Measurements from ENCODE around the gene USP28.
"Not testable (repeated sequence)": the region's sequence is repeated elsewhere in the genome, so short reads cannot be mapped to it uniquely, and the experiment has no call there.

The USP28 gene

DNA sequence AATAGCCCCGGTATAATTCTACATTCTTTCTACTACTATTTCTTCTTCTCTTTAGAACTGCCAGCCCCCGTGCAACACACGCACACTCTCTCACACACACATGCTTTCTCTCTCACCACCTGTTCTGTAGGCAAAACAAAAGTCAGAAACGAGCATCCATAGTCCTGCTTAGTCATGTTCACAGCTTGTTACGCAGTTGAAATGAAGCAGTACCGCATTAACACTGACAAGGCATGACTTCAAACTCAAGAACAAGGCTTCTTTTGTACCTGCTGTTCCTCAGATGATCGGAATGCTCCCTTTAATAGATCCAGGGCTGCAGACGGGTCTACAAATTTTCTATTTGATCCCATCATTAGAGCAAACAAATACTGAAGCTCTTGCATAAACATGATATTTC is 42.2 kb downstream of the USP28 start:
- no peak for DNase-seq

DNA sequence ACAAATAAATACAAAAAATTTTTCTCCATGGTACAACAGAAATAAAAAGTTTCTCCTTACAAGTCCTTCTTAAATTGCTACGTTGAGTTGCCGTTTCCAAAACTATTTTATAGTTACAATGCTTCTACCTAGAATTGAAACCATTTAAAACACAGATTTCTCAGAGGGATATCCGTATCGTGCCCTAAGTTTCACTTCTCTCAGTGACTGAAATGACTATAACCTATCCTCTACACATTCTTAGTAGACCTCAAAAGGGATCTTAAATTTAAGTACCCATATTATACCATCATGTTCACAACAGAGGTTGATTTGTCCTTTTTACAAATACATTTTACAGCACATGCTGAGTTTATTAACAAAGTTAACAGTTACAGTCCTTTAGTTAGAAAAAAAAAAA is 44.1 kb downstream of the USP28 start:
- no peak for DNase-seq

DNA sequence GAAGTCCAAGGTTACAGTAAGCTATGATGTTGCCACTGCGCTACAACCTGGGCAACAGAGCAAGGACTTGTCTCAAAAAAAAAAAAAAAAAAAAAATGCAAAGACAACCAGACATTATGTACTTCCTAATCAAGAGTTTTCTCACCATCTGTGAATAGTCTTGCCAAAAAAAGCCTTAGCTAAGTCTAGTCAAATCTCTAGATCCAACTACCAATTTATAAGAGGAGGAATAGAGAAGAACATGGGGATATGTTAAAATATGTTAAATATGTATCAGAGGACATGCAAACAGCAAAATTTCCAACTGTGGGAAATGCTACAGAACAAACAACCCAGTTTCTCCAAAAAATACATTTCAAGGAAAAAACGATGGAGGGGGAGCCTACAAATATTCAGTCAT is 45.6 kb downstream of the USP28 start:
- no peak for DNase-seq

DNA sequence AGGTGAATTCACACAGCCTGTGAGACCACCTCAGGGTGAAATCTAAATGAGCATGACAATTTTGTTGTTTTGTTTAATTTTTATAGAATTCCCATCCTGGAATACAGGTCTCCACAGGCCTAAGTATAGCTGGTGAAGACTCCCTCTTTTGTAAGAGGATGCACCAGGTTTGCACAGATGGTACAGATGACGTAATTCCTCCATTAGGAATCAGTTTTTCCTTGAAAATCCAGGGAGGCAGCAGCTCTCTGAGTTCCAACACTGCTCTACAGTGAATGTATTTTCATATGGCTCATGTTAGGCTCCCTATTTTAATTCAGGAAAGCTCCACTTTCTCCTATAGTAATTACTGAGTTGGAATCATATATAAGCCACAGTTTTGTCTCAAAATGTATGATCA is 47.2 kb downstream of the USP28 start:
- DNase-seq, result no peak

DNA sequence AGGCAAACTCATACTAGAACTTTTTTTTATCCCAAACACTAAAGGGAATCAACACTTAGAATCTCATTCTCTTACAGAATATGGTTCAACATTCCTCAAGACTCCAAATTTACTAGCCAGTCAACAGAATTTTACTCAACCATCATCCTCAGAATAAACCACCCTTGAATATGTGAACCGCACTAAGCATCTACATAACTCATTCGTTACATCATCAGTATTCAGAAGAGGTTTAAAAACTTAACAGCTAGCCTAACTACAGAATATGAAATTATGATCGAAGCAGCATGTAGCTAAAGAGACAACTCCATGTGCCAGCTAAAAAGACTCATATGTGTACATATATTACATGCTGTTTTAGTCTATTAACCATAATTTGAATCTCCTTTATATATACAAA is 47.9 kb downstream of the USP28 start:
- DNase-seq, result no peak

DNA sequence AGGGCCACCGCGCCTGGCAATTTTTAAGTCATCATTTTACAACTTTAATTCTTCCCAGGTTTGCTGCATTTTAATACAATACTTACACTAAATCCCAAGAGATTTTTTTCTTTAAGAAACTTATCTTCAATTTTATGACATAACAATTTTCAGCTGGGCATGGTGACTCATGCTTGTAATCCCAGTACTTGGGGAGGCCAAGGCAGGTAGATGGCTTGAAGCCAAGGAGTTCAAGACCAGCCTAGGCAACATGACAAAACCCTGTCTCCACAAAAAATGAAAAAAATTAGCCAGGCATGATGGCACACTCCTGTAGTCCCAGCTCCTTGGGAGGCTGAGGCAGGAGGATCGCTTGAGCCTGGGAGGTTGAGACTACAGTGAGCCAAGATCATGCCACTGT is 56.9 kb downstream of the USP28 start:
- no peak for DNase-seq

DNA sequence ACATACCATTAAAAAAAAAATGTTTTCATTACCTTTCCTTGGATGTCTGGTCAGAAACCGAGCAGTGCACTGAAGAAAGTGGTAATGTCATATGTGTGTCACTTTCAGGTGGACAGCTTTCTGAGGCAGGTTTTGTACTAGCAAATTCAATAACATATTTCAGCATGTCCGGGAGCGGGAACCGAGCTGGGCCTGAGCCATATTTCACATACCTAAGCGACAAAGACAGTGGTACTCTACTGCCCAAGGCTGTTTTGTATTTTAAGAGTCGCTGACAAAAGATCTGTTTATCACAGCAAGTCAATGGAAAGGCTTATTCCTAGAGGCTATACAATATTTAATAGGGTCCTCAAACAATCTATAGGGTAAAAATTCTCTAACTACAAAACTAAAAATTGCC is 57.7 kb downstream of the USP28 start:
- DNase-seq, result no peak

DNA sequence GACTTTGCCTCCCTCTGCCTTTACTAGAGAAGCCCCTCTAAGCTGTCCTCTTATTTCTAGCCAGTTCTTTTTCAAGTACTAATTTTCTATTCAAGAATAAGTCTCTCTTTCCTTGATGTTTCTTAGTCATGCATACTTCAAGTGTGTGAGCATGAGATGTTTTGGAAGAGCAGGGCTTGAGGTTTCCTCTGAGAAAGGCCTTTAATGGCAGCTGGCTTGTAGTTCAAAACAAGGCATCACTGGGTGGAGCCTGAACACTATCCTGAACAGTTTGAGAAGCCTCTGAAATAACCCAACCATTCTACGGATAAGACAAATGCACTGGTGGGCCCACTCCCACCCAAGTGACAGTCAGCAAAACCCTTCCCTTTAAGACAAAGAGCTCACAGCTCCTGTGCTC is 58.2 kb downstream of the USP28 start:
- no peak for DNase-seq

DNA sequence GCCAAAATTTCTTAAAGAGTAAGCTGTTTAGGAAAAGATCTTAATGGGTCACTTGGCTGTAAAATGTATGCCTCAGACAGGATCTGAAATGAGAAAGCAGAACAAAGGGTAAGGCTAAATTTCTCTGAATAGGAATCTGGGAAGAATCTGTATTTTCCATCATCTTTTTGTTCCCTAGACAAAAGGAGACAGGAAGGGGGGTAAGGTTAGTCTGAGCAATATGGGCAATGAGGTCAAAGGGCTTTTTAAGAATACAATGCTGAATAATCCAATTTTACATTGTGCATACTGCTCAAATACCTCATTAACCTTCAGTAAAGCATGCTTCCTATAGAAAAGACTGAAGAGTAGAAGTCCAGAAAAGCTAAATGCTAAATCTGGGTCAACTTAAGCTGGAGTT is 61.2 kb downstream of the USP28 start:
- DNase-seq, result no peak

DNA sequence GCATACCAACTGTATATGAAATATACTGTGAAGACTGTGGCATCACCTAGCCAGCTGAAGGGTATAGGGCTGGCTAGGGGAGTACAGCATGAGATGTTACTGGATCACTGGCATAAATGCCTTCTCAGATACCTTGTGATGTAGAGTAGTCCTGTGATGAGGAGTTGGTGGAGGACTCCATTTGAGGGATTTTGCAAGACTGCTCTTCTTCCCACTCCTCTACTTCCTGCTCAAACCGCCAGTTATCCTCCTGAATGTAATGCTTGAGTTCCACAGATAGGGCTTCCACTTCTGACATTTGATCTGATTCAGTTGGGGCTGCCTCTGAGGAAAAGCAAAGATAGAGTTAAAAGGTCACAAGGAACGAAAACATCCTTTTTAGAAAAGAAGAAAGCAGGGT is 66.4 kb downstream of the USP28 start:
- DNase-seq, result no peak

DNA sequence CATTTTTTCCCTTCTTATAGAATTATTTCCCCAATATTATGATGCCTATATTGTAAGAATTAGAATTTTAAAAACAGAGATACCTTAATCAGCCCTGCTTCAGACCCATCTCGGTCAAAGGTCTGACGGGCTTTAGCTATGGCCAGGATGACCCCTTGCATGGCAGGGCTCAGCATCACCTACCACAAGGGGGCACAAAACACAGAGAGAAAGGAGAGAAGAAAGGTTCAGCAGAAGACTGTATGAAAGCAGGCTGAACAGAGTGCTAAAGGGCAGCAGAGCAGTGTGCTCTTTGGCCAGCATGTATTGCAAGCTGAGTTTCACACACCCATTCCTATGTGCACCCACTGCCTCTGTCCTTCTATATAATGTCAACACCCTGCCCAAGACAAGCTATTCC is 69.0 kb downstream of the USP28 start:
- no peak for DNase-seq

DNA sequence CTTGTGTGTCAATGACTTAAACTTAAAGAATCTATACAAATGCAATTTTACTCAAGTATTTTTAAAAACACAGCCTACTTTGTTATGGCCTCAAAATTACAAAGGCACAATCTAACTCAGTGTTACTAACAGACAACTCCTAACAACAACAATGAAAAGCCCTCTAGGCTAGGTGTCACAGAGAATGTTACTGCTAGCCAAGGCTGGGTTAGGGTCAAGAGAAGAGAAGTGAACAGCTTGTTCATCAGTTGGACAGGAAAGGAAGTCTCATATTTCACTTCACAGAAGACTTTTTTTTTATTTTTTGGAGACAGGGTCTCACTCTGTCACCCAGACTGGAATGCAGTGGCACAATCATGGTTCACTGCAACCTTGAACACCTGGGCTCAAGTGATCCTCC is 69.7 kb downstream of the USP28 start:
- DNase-seq, result no peak

DNA sequence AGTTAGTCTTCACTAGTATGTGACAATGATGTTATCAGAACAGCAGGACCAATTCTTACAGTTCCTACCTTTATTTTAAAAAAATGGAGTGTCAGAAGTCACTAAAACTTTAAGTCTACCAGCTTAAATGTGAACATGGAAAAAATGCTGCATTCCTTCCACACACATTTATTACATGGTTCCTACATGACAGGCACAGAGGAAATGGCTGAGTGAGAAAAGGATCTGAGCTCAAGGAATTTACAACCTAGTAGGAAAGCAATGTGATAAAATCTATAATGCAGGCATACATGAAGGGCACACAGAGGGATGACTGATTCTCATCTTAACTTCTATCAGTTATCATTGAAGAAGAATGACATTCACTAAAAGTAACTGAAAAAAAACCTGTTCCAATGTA is 72.8 kb downstream of the USP28 start:
- no peak for DNase-seq

DNA sequence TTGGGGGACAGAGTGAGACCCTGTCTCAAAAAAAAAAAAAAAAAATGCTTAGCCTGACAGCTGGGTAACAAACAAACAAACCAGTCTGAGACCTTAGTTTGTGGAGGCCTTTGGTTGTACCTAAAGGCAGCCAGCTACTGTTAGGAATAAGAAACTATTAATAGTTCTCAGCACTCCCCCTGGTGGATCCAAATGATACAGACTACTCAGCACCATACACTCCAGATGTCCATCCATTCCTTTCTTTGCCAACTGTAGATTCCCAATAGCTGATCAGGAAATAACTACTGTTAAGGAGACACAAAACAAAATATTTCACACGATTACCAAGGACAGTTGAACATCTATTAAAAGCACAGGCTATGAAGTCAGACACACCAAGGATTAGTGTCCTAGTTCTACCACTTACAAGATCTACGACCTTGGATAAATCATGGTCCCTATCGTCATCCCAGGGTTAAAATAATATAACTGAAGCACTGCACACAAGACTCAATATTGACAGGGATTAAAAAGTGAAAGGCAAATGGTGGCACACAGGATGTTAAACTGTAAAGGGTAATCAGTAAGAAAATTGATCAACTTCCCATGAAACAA is 78.6 kb downstream of the USP28 start:
- DNase-seq, result no peak

DNA sequence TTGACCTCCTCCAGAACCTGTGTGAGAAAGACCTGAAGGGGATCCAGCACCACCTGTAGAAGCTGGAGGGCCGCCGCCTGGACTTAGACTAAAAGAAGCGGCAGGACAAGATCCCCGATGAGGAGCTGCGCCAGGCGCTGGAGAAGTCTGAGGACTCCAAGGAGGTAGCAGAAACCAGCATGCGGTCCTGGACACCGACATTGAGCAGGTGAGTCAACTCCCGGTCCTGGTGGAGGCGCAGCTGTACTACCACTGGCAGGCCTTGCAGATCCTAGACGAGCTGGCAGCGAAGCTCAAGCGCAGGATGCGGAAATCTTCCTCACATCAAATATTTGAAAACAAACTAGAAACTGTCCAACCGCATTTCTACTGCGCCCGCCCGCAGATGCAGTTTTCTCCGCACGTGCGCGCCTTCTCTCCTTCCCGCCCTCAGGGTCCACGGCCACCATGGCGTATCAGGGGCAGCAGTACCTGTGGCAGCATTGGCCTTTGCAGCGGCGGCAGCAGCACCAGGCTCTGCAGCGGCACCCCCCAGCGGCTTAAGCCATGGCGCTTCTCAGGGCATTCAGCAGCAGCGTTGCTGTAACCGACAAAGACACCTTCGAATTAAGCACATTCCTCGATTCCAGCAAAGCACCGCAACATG is 85.6 kb downstream of the USP28 start:
- no peak for DNase-seq

DNA sequence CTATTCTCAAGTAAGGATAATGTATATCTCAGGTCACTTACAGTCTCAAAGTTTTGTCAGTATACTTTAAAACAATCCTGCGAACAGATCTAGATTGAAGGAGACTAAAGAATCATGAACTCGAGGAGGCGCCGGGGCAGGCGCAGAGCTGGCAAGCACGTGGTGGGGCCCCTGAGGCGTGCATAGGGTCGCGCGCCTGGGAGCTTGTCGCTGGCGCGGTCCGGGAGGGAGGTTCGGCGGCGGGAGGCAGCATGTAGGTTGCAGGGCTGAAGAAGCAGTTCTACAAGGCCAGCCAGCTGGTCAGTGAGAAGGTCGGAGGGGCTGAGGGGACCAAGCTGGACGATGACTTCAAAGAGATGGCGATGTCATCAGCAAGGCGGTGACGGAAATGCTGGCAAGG is 86.4 kb downstream of the USP28 start:
- not testable (repeated sequence) for DNase-seq

DNA sequence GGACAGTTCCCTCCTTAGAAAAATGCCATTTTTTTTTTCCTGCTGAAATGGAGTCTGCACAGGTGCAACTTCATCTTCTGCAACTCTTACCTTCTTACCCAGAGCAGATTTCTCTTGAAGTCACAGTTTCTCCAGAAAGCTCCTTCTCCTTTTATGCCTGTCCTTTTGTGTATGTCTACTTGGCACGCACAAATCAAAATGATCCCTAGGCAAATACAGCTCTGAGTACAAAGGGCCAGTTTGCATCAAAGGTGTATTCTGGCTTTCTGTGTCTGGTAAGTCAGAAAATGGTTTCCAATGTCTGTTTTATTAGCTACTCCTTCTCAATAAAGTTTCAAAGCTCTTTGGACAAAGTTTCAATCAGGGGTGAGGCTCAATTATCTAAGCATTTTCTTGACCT is 93.2 kb downstream of the USP28 start:
- DNase-seq, result no peak

DNA sequence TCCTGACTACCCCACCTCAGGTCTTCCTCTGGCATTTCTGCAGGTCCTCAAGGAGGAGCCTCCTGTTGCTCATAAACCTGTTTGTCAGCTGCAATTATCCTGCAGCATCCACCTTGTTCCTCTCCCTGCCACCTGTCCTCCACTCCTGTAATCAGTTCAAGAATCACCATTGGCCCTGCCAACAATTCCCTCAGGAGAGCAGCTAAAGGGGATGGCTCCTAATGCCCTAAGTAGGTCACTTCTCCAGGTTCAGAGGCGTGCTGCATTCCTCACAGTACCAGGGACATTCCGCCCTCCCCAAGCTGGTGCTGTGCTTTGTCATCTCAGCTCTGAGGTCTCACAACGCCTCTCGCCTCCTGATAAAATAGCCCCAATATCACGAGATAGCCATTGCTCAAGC is 93.7 kb downstream of the USP28 start:
- no peak for DNase-seq

DNA sequence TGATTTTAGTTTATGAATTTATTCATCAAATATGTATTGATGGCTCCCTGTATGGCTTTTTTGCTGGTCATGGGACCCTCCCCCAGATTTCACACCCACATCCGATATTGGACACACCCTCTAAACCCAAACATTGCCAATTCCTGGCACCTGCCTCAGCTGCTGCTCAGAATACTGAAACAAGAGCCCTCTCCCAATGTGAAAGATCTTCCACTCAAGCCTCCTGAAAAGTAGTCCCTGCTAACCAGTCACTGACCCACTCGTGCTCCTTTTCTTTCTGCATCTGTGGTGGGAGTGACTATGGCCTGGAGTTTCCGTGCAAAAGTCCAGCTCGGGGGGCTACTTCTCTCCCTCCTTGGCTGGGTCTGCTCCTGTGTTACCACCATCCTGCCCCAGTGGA is 95.9 kb downstream of the USP28 start, which contains the start of gene CLDN25:
Gene CLDN25 (plus strand): TSS at position 301 of the 400 bp plus-strand sequence. CDS start 0 bp downstream, at position 301.
- DNase-seq, result no peak

DNA sequence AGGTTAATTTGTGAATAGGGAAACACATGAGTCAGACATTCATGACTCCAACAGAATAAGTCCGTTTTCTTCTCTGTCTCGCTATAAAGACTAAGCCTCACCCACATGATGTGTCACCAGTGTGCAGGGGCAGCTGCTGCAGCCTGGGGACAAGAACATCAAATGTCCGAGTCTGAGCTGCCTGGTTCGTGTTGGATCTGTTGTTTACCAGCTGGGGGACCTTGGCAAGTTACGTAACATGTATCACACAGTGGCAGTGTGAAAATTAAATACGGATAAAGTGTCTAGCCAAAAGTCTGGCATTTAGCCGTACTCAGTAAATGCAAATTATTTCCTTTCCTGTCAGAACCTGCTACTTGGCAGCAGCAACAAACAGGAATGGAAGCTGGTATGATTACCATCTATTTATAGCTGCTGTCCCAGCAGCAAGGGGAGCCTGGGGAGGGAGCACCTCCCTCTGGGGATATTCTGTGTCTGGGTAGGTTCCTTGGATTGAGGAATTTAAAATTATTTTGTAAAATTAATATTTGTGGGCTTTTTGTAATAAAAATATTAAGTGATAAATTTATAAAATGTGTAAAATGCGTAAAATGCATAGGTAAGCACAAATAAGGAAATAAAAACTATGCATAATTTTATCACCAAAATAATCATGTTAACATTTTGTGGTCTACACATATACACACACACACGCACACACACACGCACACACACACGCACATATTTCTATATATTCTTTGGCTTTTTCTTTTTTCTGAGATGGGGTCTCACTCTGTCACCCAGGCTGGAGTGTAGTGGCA is 97.1 kb downstream of the USP28 start:
- DNase-seq, result no peak

DNA sequence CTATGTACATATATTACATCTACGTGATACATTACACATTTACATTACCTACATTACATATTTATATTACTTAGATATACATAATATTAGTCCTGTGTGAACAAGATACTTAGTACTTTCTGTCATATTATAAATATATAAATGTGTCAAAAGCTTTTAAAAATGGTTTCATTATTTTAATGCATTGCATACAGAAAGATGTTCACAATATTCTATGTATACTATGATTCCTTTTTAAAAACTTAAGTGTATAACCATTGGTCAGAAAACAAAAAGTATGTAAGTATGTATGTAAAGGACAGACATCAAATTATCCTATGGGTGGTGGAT is 101.2 kb downstream of the USP28 start:
- DNase-seq, result no peak

DNA sequence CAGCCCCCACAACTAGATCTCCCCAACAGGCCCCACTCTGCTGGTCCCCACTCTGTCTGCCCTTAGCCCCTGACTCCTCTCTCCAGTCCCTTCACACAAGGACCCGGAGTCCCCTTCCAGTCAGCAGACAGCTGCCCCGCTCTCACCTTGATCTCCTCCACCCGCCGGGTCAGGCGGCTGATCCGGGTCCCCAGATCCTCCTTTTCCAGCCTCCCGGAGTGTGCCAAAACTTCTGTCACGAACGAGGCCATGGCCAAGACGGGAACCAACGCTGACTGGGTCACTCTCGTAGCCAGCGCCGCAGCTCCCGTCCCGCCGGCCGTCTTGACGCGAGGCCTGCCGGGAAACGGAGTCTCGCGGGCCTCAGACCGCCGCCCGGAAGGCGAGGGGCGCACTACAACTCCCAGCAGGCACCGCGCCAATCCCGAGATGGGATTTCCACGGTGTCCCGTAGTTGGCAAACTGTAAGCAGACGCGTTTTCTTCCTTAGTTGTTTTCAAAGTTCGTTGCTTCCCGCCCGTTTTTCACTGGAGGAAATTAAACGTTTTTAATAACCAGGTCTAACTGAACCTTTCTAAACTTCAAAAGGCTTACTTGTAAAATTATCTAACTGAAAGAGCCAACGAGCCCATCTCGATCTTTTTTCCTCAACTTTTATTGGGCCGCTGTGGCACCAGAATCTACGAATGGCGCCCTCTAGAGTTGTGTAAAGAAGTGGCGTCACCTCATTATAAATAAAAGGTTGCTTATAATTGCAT is 101.8 kb downstream of the USP28 start, which contains the start of gene ZW10:
Gene ZW10 (minus strand): TSS at position 277 of the 758 bp plus-strand sequence. CDS start 26 bp downstream, at position 251.
- peak; percentile 93 for DNase-seq

DNA sequence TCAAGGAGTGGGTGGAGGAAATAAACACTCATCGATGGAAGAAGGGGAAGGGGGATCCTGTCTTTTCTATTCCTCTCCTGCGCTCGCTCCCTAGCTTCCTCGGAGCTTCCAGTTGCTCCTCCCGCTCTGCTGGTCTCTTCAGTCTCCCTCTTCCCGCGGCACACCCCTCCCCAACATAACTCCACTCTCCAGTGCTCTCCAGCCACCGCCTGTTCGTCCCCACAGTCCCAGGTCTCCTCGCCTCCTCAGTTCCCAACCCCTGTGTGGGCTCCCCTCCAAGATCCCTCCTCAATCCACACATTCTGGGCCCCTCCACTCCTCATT is 102.3 kb downstream of the USP28 start:
- no peak for DNase-seq

DNA sequence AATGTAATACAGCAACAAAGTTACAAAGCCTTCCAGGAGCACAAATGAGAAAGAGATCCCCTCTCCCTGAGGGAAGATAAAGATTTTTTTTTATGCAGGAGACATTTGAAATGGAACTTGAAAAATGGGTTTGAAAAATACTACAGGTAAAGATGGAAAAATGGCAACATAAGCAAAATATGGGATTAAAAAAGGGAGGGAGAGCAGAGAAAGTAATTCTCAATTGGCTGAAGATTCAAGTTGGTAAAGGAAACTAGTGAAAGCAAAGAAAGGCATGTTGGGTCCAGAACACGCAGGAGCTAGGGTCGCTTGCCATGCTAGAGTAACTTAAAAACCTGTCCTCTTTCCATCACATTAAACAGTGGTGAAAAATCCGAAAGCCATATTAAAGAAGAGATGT is 103.4 kb downstream of the USP28 start:
- DNase-seq, result no peak
